SJSA1 (cell line): ENCODE measurements around the gene ZBTB16. TPM values are rescaled to one million over a fixed set of nuclear protein-coding genes. Genes with fewer than 3 reads are reported as not detected.

Source experiments
- DNase-seq, 2 experiments: peaks; one replicate each; pipeline ENCODE4 v3.0.0-alpha.2; 2015 to 2020; ENCODE audit warnings: low spot score in 2 of 2, low read depth in 1 of 2
- H3K27ac ChIP-seq: fragments of 250-450 bp; sonication (Bioruptor Pico); 2 replicates; pipeline ENCODE4 v1.5.1; 2020; ENCODE audit warnings: mild to moderate bottlenecking, moderate library complexity
- H3K27me3 ChIP-seq: fragments of 250-450 bp; sonication (Bioruptor Pico); replicated peaks from 2 replicates; pipeline ENCODE4 v1.5.1; 2020; ENCODE audit warnings: mild to moderate bottlenecking, moderate library complexity
- H3K36me3 ChIP-seq: fragments of 250-450 bp; sonication (Bioruptor Pico); 2 replicates; pipeline ENCODE4 v1.5.1; 2020; ENCODE audit warnings: mild to moderate bottlenecking
- H3K4me1 ChIP-seq: fragments of 250-450 bp; sonication (Bioruptor Pico); replicated peaks from 2 replicates; pipeline ENCODE4 v1.6.1; 2021; ENCODE audit warnings: mild to moderate bottlenecking
- H3K4me3 ChIP-seq: fragments of 250-450 bp; sonication (Bioruptor Pico); 2 replicates; pipeline ENCODE4 v1.5.1; 2020; ENCODE audit warnings: mild to moderate bottlenecking
- H3K9me3 ChIP-seq: fragments of 250-450 bp; sonication (Bioruptor Pico); replicated peaks from 2 replicates; pipeline ENCODE4 v1.5.1; 2020; ENCODE audit warnings: mild to moderate bottlenecking
- total RNA-seq: library from RNA; depleted of rRNA; stranded (reverse); fragments of >200 nt; shearing (Covaris generic); gene quantifications from 2 replicates; pipeline ENCODE4 v1.2.3, GENCODE V29; 2014

The ZBTB16 gene
- total RNA-seq, 1 experiment from 2014 or later = not detected

DNA sequence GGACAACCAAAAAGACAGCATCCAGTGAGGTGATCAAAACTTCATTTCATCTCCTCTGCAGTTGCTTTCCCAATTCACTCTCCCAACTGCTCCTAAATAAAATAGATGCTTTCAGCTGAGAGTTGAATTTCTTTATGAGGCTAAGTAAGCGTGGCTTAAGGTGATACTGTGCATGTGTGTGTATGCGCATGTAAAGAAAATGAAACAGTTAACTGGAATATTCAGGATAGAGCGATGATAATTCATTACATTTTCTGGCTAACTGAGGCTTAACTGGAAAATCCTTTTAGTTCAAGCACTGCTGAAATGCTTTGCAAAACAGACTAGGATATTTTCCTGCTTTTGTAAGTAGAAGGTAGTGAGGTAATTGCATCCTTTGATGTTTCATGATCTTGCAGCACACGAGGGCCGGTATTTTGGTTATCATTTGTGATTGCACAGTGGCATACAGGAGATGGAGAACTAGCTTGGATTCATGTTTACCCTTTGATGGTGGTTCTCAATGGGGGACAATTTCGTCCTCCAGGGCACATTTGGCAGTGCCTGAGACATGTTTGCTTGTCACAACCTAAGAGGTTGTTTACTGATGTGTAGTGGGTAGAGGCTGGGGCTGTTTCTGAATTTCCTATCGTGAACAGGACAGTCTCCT is 71.2 kb downstream of the ZBTB16 start:
- Histone ChIP-seq H3K4me1 (no peaks in the 10 kb centered on the region), H3K4me3 (no peak overlapping the region), H3K27me3 (no peaks in the 10 kb centered on the region), H3K27ac (no peak overlapping the region), H3K9me3 (no peaks in the 10 kb centered on the region), H3K36me3 (no peaks in the 10 kb centered on the region)
- no peak for DNase-seq

DNA sequence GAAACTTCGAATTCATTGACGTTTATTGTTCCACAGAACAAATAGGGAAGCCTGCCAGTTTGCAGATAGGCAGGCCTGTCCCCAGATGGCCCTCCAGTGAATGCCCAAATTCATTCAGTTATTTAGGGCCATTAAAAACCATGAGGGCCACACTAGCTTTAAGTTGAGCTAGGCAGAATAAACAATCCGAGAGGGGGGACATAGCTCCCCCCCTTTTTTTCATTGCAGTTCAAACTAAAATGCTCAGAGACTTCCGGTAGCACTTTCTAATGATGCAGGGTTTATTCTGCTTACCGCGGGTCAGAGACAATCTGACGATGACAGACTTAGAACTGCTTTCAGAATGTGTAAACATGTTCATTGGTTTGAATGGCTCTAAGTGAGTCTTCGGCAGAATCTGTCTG is 72.0 kb downstream of the ZBTB16 start:
- H3K4me1 ChIP-seq = no peaks in the 10 kb centered on the region
- no peak overlapping the region for H3K4me3 ChIP-seq
- H3K36me3 ChIP-seq = no peaks in the 10 kb centered on the region
- no peak overlapping the region for H3K27ac ChIP-seq
- no peak for DNase-seq
- no peaks in the 10 kb centered on the region for H3K9me3 ChIP-seq
- H3K27me3 ChIP-seq = no peaks in the 10 kb centered on the region

DNA sequence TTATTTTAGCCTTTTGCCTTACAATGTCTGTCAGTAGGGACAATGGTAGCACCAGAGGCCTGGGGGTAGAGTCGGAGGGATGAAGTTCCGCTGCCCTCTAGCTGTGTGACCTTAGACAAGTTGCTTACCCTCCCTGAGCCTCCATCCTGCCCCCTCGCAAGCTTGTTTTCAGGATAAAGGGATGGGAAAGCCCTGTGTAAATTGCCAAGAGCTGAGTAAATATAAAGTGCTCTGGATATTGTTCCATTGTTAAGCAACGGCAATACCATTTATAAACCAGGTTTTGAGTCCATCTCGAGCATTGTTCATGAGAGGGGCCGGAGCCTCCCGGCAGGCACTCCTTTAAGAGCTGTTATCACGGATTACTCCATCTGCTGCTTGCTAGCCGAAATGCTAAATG is 72.9 kb downstream of the ZBTB16 start:
- Histone ChIP-seq H3K9me3 (no peaks in the 10 kb centered on the region), H3K4me1 (no peaks in the 10 kb centered on the region), H3K4me3 (no peak overlapping the region), H3K27me3 (no peaks in the 10 kb centered on the region), H3K27ac (no peak overlapping the region), H3K36me3 (no peaks in the 10 kb centered on the region)
- no peak for DNase-seq

DNA sequence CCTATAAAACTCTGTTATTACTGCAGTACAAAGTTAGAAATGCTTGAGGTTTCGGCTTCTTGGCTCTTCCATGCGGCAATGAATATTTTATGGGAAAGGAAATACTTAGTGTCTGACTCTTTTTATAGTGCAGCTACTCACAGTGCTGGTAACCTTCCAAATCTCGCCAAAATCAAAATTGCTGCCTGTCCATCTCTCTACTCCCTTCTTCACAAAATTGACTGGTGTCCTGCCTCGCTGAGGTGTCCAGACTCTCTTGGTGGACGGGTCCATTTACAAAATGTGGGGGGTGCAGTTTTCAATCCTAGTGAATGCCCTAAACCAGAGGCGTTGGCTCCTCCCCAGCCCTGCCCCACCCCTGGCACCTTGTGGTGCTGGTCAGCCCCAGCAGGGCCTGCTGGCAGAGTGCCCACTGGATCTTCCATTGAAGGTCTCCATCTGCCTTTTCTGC is 73.5 kb downstream of the ZBTB16 start:
- no peaks in the 10 kb centered on the region for H3K9me3 ChIP-seq
- H3K27ac ChIP-seq = no peak overlapping the region
- DNase-seq = no peak
- H3K4me3 ChIP-seq = no peak overlapping the region
- H3K27me3 ChIP-seq = no peaks in the 10 kb centered on the region
- H3K4me1 ChIP-seq = no peaks in the 10 kb centered on the region
- no peaks in the 10 kb centered on the region for H3K36me3 ChIP-seq

- Histone ChIP-seq H3K4me3 (no peak overlapping the region), H3K27ac (no peak overlapping the region), H3K36me3 (no peaks in the 10 kb centered on the region), H3K9me3 (no peaks in the 10 kb centered on the region), H3K27me3 (no peaks in the 10 kb centered on the region), H3K4me1 (no peaks in the 10 kb centered on the region)
- DNase-seq = no peak
Measured at GRCh38 chr11:114133548-114134329, 74.2 kb downstream of the ZBTB16 start.

DNA sequence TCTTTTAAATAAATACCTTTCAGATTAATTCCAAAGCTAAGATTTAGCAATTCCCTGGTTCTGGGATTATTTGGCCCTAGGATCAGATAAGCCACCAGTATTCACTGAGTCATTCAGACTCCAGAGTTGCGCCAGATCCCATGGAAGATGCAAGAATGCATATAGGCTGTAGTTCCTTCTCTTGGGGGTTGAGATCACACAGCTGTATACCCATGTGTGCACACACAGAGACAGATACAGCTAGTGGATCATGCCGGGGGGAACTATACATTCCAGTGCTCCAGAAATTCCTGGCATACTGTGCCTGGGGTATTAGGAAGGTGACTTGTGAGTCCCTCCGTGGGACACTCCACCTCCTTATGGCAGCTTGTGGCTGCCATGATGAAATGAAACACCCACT is 75.4 kb downstream of the ZBTB16 start:
- H3K27me3 ChIP-seq = no peaks in the 10 kb centered on the region
- H3K4me3 ChIP-seq = no peak overlapping the region
- no peaks in the 10 kb centered on the region for H3K4me1 ChIP-seq
- H3K9me3 ChIP-seq = no peaks in the 10 kb centered on the region
- no peak for DNase-seq
- H3K36me3 ChIP-seq = no peaks in the 10 kb centered on the region
- H3K27ac ChIP-seq = no peak overlapping the region

- no peaks in the 10 kb centered on the region for H3K36me3 ChIP-seq
- no peaks in the 10 kb centered on the region for H3K4me1 ChIP-seq
- no peak for DNase-seq
- no peak overlapping the region for H3K4me3 ChIP-seq
- H3K9me3 ChIP-seq = no peaks in the 10 kb centered on the region
- H3K27me3 ChIP-seq = no peaks in the 10 kb centered on the region
- H3K27ac ChIP-seq = no peak overlapping the region
Measured at GRCh38 chr11:114135737-114136151, 76.2 kb downstream of the ZBTB16 start.

DNA sequence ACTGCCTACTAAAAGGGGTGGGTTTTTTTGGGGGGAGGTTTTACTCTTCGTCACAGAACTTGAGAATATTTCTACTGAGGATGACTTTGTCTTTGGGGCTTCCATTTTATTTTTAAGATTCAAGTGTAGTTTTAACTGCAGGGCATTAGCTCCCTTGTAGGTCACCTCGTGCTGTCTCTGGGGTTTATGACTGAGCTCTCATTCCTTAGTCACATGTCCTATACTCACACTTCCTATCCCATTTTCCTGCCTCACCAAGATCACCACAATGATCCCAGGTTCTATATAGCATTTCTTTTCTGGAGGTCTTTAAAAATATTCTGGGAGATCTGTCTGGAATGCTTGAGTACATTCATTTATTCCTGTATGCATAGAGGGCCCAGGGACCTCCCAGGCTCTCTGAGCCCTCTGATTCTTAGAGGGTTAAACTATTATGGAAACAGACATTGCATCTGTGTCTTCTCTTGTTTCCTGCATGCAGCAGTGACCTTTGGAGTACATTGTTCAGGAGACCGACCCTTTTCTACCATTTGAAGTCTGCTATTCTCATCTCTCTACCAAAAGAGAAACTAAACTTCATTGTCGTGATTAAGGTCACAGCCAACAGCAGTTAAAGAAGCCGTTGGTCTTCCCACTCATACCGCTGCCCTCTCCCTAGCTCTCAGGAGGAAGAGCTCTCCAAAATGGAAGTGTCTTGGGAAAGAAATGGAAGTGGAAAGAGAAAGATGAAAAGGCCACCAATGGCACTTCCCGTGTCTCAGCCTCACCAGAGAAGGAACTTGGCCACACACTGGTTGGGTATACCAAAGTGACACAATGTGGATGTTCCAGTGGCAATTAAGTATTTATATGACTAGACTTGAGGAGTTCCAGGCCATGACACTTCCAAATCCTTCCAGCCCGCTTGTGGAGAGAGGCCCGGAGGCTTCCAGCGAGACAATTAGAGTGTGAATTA is 77.5 kb downstream of the ZBTB16 start:
- Histone ChIP-seq H3K27me3 (no peaks in the 10 kb centered on the region), H3K27ac (no peak overlapping the region), H3K36me3 (no peaks in the 10 kb centered on the region), H3K4me1 (no peaks in the 10 kb centered on the region), H3K4me3 (no peak overlapping the region), H3K9me3 (no peaks in the 10 kb centered on the region)
- DNase-seq = no peak

GRCh38 chr11:114137838-114138237 is 78.3 kb downstream of the ZBTB16 start:
- no peaks in the 10 kb centered on the region for H3K36me3 ChIP-seq
- H3K4me3 ChIP-seq = no peak overlapping the region
- no peak for DNase-seq
- no peaks in the 10 kb centered on the region for H3K9me3 ChIP-seq
- no peaks in the 10 kb centered on the region for H3K27me3 ChIP-seq
- no peaks in the 10 kb centered on the region for H3K4me1 ChIP-seq
- no peak overlapping the region for H3K27ac ChIP-seq

GRCh38 chr11:114138411-114138810 is 78.9 kb downstream of the ZBTB16 start:
- no peaks in the 10 kb centered on the region for H3K36me3 ChIP-seq
- no peak overlapping the region for H3K27ac ChIP-seq
- DNase-seq = no peak
- H3K4me3 ChIP-seq = no peak overlapping the region
- H3K9me3 ChIP-seq = no peaks in the 10 kb centered on the region
- no peaks in the 10 kb centered on the region for H3K27me3 ChIP-seq
- no peaks in the 10 kb centered on the region for H3K4me1 ChIP-seq

DNA sequence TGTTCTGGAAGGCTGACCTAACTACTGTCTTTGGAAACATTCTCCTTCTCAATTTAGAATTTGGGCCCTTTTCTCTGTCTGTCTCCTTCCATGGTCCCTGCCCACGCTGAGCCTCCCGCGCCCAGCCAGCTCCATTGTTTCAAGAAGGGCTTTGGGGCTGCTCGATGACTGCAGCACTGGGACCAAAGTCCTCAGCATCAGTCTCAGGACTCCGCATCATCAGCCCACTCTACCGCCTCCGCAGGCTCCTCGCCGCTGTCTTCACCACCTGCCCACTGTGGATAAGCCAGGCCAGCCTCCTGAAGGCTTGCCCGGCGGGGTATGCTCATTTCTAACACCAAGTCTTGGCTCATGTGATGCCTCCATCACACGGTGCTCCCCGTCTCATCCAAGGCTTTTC is 81.3 kb downstream of the ZBTB16 start:
- Histone ChIP-seq H3K36me3 (no peaks in the 10 kb centered on the region), H3K9me3 (no peaks in the 10 kb centered on the region), H3K27ac (no peak overlapping the region), H3K27me3 (no peaks in the 10 kb centered on the region), H3K4me3 (no peak overlapping the region), H3K4me1 (no peaks in the 10 kb centered on the region)
- DNase-seq = no peak

- Histone ChIP-seq H3K4me1 (no peaks in the 10 kb centered on the region), H3K27ac (no peak overlapping the region), H3K9me3 (no peaks in the 10 kb centered on the region), H3K27me3 (no peaks in the 10 kb centered on the region), H3K36me3 (no peaks in the 10 kb centered on the region), H3K4me3 (no peak overlapping the region)
- no peak for DNase-seq
Measured at GRCh38 chr11:114141863-114142580, 82.5 kb downstream of the ZBTB16 start.

DNA sequence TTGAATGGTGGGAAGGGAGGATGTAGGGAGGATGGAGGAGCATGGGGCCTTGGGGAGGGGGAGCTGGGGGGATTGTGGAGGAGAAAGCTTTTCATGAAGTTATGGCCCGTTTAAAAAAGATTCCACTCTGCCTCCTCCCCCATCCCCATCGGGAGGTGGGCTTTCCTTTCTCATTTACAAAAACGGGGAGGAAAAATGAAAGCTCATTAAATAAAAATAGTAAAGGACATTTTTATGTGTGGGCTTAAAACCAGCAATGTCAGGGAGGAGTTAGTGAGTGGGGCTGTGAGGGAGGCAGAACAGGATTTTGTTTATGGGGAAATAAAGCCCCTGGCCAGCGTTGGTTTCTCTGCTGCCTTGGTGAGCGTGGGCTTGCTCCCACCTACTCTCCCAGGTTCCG is 83.2 kb downstream of the ZBTB16 start:
- Histone ChIP-seq H3K9me3 (no peaks in the 10 kb centered on the region), H3K4me1 (no peaks in the 10 kb centered on the region), H3K27me3 (no peaks in the 10 kb centered on the region), H3K36me3 (no peaks in the 10 kb centered on the region), H3K27ac (no peak overlapping the region), H3K4me3 (no peak overlapping the region)
- DNase-seq = no peak
